Upper lobe of left lung (tissue), 6 donors: ENCODE data around the gene MOCOS. TPM values are rescaled to one million over a fixed set of nuclear protein-coding genes. Genes with fewer than 3 reads are reported as not detected.
A peak's percentile ranks its signal among the peaks of the same experiment; 100 is the strongest.

Experiments
- ATAC-seq, 2 donors: fragments of 200-7000 bp; cut with Tn5 transposase; one replicate each; pipeline ENCODE4 v1.9.1; 2022; ENCODE audit warnings: mild to moderate bottlenecking in 2 of 2, moderate library complexity in 2 of 2; ENCODE audit not compliant: low FRiP score in 2 of 2
- DNase-seq, 2 donors: peaks; one replicate each; pipeline ENCODE4 v3.0.0-alpha.2; 2019 to 2020
- H3K27ac ChIP-seq, 4 donors: fragments of 200-600 bp; sonication (generic); one replicate each; pipeline ENCODE4 v1.5.1; 2016 to 2019
- H3K27me3 ChIP-seq, 4 donors: fragments of 200-600 bp; sonication (generic); one replicate each; pipeline ENCODE4 v1.5.1; 2017 to 2019
- H3K36me3 ChIP-seq, 4 donors: fragments of 200-600 bp; sonication (generic); one replicate each; pipeline ENCODE4 v1.5.1; 2016 to 2019
- H3K4me1 ChIP-seq, 4 donors: fragments of 200-600 bp; sonication (generic); one replicate each; pipeline ENCODE4 v1.5.1; 2018 to 2019
- H3K4me3 ChIP-seq, 4 donors: fragments of 200-600 bp; sonication (generic); one replicate each; pipeline ENCODE4 v1.5.1; 2017 to 2019; ENCODE audit warnings: mild to moderate bottlenecking in 2 of 4, moderate library complexity in 1 of 4
- H3K9me3 ChIP-seq, 4 donors: fragments of 200-600 bp; sonication (generic); one replicate each; pipeline ENCODE4 v1.5.1; 2018 to 2019
- CTCF ChIP-seq, 6 experiments: fragments of 450-650 bp in 4 of 6; fragments of 200-600 bp in 2 of 6; sonication (generic) in 2 of 6; IDR thresholded peaks; one replicate each; pipeline ENCODE4 v1.5.1; 2016 to 2019; ENCODE audit warnings: antibody characterized with exemption in 6 of 6
- EP300 ChIP-seq, 4 donors: sonication (generic); formaldehyde crosslinking; IDR thresholded peaks; one replicate each; pipeline ENCODE4 v1.5.1; 2017; ENCODE audit warnings: antibody characterized with exemption in 4 of 4, control low read depth in 2 of 4
- POLR2A ChIP-seq, 4 donors: fragments of 450-650 bp; IDR thresholded peaks; one replicate each; pipeline ENCODE4 v1.5.1; 2016 to 2017; ENCODE audit warnings: antibody characterized with exemption in 4 of 4, mild to moderate bottlenecking in 2 of 4
- POLR2AphosphoS5 ChIP-seq, 2 donors: sonication (generic); formaldehyde crosslinking; IDR thresholded peaks; one replicate each; pipeline ENCODE4 v1.5.1; 2017; ENCODE audit warnings: antibody characterized with exemption in 2 of 2
- WGBS, 2 donors: methylation state at CpG; one replicate each; pipeline ENCODE4 v1.1.5; 2017 to 2018; 5-methylcytosine and 5-hydroxymethylcytosine counted together
- total RNA-seq, 6 donors: library from RNA; depleted of rRNA in 4 of 6; stranded (reverse); fragments of >200 nt in 4 of 6; gene quantifications; one replicate each; pipeline versions ENCODE4 v1.1.0 to v1.2.1, GENCODE V29; 2016 to 2021
- donor health status: DM: no; HTN: no; CAD: no; lungs with moderate emphysema.
- donor health status: DM: no; HTN: yes; CAD: no; lungs with severe emphysema.

The MOCOS gene
- total RNA-seq, 6 donors from 2014 or later: 1.9 to 4.7 (median 3.8) TPM

GRCh38 chr18:36181898-36182506, 5.3 kb upstream of the MOCOS start:
- H3K36me3 ChIP-seq: peaks cover 0 to 5% (median 0%) of the 10 kb centered on the region in 4 donors
- TF ChIP-seq EP300 (IDR thresholded peaks at IDR 0.05) (no peak), POLR2AphosphoS5 (IDR thresholded peaks at IDR 0.05) (no peak), POLR2A (IDR thresholded peaks at IDR 0.05) (no peak), CTCF (IDR thresholded peaks at IDR 0.05) (no peak)
- 73 to 93% methylated on average over 3 of the region's 3 CpGs for WGBS, 2 donors
- H3K27me3 ChIP-seq: no peaks in the 10 kb centered on the region
- no peak for DNase-seq
- H3K27ac ChIP-seq: no peak overlapping the region
- H3K4me1 ChIP-seq: peaks cover 7 to 21% (median 15%) of the 10 kb centered on the region in 4 donors
- H3K4me3 ChIP-seq: no peak overlapping the region
- no peak for ATAC-seq
- H3K9me3 ChIP-seq: no peaks in the 10 kb centered on the region

DNA sequence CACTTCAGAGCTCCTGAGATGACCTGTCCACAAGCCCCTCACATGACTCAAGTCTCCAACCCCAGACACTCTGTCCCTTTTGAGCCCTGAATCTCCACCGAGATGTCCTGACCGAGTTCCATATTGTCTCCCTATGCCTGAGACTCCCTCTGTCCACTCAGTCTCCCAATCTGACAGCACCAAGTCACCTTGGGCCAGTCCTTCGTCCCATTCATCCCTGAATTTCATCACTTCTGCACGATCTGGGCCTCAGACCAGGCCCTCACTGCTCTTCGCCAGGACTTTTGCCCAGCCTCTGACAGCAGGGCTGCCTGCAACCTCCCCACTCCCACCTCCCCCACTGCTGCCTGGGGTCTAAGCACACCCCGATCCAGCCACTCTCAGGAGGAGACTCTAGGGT, 4.3 kb upstream of the MOCOS start:
- H3K27ac ChIP-seq: no peak overlapping the region
- TF ChIP-seq POLR2AphosphoS5 (IDR thresholded peaks at IDR 0.05) (no peak), EP300 (IDR thresholded peaks at IDR 0.05) (no peak), CTCF (IDR thresholded peaks at IDR 0.05) (no peak), POLR2A (IDR thresholded peaks at IDR 0.05) (no peak)
- H3K4me1 ChIP-seq: peaks cover 11 to 28% (median 20%) of the 10 kb centered on the region in 4 donors
- no peak overlapping the region for H3K4me3 ChIP-seq
- peak in 1 of 2 donors; percentile 2 for DNase-seq
- no peaks in the 10 kb centered on the region for H3K27me3 ChIP-seq
- ATAC-seq: no peak
- 92 to 93% methylated on average over 6 of the region's 6 CpGs for WGBS, 2 donors
- H3K9me3 ChIP-seq: no peaks in the 10 kb centered on the region
- no peaks in the 10 kb centered on the region for H3K36me3 ChIP-seq

DNA sequence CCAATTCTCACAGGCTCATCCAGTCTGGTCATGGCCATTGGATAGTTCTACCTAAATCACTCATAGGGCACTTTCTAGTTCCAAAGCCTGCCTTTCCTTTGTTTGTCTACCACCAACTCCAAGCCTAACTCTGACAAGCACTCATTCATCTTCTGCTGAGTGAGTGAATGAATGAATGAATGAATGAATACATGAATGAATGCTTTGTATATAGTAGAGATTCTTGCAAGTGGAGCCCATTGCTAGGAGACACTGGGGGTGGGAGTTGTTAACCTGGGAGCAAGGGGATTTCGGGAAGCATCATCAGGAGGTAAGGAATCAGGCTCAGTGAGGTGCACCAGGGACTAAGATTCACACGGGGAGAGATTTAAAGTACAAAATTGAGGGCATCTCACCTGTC, 3.3 kb upstream of the MOCOS start:
- H3K27me3 ChIP-seq: no peaks in the 10 kb centered on the region
- no peak overlapping the region for H3K27ac ChIP-seq
- DNase-seq (no peak), ATAC-seq (no peak)
- no peaks in the 10 kb centered on the region for H3K9me3 ChIP-seq
- peaks cover 13 to 37% (median 24%) of the 10 kb centered on the region in 4 donors for H3K4me1 ChIP-seq
- TF ChIP-seq POLR2AphosphoS5 (IDR thresholded peaks at IDR 0.05) (no peak), POLR2A (IDR thresholded peaks at IDR 0.05) (no peak), CTCF (IDR thresholded peaks at IDR 0.05) (no peak), EP300 (IDR thresholded peaks at IDR 0.05) (no peak)
- WGBS, 2 donors: 86 to 95% methylated on average over 2 of the region's 2 CpGs
- no peak overlapping the region for H3K4me3 ChIP-seq
- H3K36me3 ChIP-seq: no peaks in the 10 kb centered on the region

- TF ChIP-seq CTCF (IDR thresholded peaks at IDR 0.05) (no peak), POLR2A (IDR thresholded peaks at IDR 0.05) (no peak), EP300 (IDR thresholded peaks at IDR 0.05) (no peak), POLR2AphosphoS5 (IDR thresholded peaks at IDR 0.05) (no peak)
- ATAC-seq: no peak
- DNase-seq: no peak
- no peak overlapping the region for H3K27ac ChIP-seq
- H3K4me3 ChIP-seq: no peak overlapping the region
- WGBS, 2 donors: 96 to 100% methylated on average over 3 of the region's 3 CpGs
- peaks cover 10 to 29% (median 19%) of the 10 kb centered on the region in 4 donors for H3K4me1 ChIP-seq
- H3K36me3 ChIP-seq: no peaks in the 10 kb centered on the region
- H3K27me3 ChIP-seq: no peaks in the 10 kb centered on the region
- H3K9me3 ChIP-seq: no peaks in the 10 kb centered on the region
These were observed 2.1 kb upstream of the MOCOS start for GRCh38 chr18:36185157-36185556.

DNA sequence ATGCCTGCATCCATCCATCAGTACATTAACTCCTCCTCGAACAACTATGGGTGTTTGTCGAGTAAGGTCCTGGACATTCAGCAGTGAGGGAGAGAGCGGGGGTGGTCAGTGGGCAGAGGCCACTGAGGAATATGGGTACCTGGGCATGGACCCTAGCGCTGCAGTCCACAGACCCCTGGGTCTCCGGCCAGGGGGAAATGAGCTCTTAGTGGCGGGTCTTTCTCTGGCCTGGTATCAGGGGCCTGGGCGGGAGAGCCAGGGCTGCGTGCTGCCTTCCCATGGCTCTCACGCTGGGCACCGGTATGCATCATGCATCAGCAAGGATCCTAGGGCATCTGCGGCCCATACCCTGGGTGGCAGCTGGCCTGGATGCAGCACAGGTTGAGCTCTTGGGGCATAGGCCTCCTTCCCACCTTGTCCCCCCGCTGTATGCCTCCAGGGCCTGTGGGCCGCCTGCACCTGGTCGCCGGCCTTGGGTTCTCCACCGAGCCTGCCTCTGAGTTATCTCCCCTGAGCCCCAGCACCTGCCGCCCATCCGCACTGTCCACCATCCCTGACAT, 1.3 kb upstream of the MOCOS start:
- Histone ChIP-seq H3K36me3 (no peaks in the 10 kb centered on the region), H3K27me3 (no peaks in the 10 kb centered on the region), H3K27ac (no peak overlapping the region), H3K4me1 (peaks cover 10 to 23% (median 16%) of the 10 kb centered on the region in 4 donors), H3K9me3 (no peaks in the 10 kb centered on the region), H3K4me3 (peak overlapping the region in 1 of 4 donors; percentile 82)
- ATAC-seq (no peak), DNase-seq (peak in 1 of 2 donors; percentile 64)
- 87% methylated on average over 14 to 15 of the region's 18 CpGs for WGBS, 2 donors
- TF ChIP-seq POLR2A (IDR thresholded peaks at IDR 0.05) (no peak), POLR2AphosphoS5 (IDR thresholded peaks at IDR 0.05) (no peak), EP300 (IDR thresholded peaks at IDR 0.05) (no peak), CTCF (IDR thresholded peaks at IDR 0.05) (no peak)
